Right cardiac atrium (tissue), 5 donors: ENCODE data around the gene MYOM3. TPM values are rescaled to one million over a fixed set of nuclear protein-coding genes. Genes with fewer than 3 reads are reported as not detected.

Source experiments
- ATAC-seq, 2 donors: fragments of 200-7000 bp; cut with Tn5 transposase; one replicate each; pipeline versions ENCODE4 v1.8.0 to v1.9.1; 2020; ENCODE audit warnings: moderate library complexity in 2 of 2, mild to moderate bottlenecking in 1 of 2
- DNase-seq, 3 donors: peaks; one replicate each; pipeline ENCODE4 v3.0.0-alpha.2; 2020
- H3K27ac ChIP-seq: one replicate; pipeline ENCODE4 v1.5.1; 2013; ENCODE audit warnings: mild to moderate bottlenecking, low read length, control low read depth, moderate library complexity
- H3K27me3 ChIP-seq: one replicate; pipeline ENCODE4 v1.6.1; 2013; ENCODE audit not compliant: control insufficient read depth, insufficient read depth
- H3K4me1 ChIP-seq: one replicate; pipeline ENCODE4 v1.6.1; 2013; ENCODE audit warnings: low read length; ENCODE audit not compliant: control insufficient read depth, insufficient read depth
- H3K4me3 ChIP-seq: one replicate; pipeline ENCODE4 v1.5.1; 2013; ENCODE audit warnings: low read length, control low read depth
- H3K9me3 ChIP-seq: one replicate; pipeline ENCODE4 v1.6.1; 2013; ENCODE audit warnings: low read length; ENCODE audit not compliant: control insufficient read depth
- WGBS: extraction: QIAGEN DNeasy Blood & Tissue Kit; methylation state at CpG from one replicate; pipeline ENCODE4 v1.1.7; 2013; 5-methylcytosine and 5-hydroxymethylcytosine counted together
- intact Hi-C, 4 donors: fragments of 100-400 bp; cut with DNase I; formaldehyde crosslinking; loops; one replicate each; pipeline versions ENCODE4 v1.11.0 to v1.14.0; 2022 to 2023
- polyA plus RNA-seq: library from polyadenylated mRNA; stranded (reverse); fragments of 200-250 nt; gene quantifications from one replicate; pipeline ENCODE4 v1.2.3, GENCODE V29; 2013
- total RNA-seq, 4 donors: library from RNA; stranded (reverse); fragmentation: NEBNext Ultra II Directional; extraction: Animal tissue kit (Norgen Biotek cat#: 25700); gene quantifications; one replicate each; pipeline ENCODE4 v1.2.1, GENCODE V29; 2021
- donor health status: healthy with polysubstance abuse.
- donor health status: DM: no; HTN: yes; CAD: no.
- donor health status: DM: no; HTN: no; CAD: no.
- donor health status: DM: no; HTN: yes; CAD: no; lungs with severe emphysema.
- donor health status: DM: yes; HTN: yes; CAD: no.

Gene MYOM3
- total and polyA plus RNA-seq, 5 donors, result 202 to 292 (median 258) TPM

DNA sequence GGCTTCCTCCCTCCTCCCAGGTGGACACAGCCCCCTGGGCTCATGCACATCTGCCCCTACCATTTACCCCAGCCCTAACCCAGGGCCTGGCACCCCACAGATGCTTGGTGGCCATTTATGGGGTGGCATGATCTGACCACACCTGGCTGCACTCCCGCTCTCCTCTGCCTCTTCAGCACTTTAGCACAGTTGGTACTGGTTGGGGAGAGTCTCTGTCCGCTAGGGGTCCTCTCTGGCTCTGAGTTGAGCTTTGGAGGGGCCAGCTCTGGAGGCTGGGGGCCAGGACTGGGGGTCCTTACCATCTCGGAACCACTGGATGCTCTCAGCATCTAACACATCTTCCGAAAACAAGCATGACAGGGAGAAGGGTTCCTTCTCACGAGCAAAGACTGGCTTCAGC is 17.4 kb downstream of the MYOM3 start:
- ATAC-seq, result no peak
- WGBS, result 76% methylated on average over 5 of the region's 5 CpGs
- Histone ChIP-seq H3K27me3 (no peaks in the 10 kb centered on the region), H3K27ac (peak overlapping the region; percentile 14), H3K9me3 (no peaks in the 10 kb centered on the region), H3K4me3 (no peak overlapping the region), H3K4me1 (peaks cover 8% of the 10 kb centered on the region)
- no peak for DNase-seq
- intact Hi-C loops, result no loop called here

DNA sequence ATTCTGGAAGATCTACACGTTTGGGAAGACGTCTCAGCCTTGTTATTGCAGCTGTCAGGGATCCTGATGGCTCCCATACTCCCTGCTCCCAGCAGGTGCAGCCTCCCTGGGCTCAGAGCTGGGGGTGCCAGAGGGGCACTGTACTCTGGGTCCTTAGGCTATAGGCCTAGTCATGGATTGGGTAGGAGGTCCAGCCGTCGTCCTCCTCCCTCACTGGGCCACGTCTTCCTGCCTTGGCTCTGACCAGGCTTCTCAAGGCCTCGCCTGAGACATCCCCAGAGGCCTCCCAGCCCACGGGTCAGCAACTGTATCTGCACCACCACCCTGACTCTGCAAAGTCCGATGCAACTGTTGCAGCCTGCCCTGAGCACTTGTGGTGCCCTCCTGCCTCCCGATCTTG is 18.2 kb downstream of the MYOM3 start:
- WGBS, result 57% methylated on average over 9 of the region's 9 CpGs
- ATAC-seq (no peak), DNase-seq (no peak)
- intact Hi-C loops, result no loop called here
- Histone ChIP-seq H3K27me3 (no peaks in the 10 kb centered on the region), H3K9me3 (no peaks in the 10 kb centered on the region), H3K27ac (no peak overlapping the region), H3K4me3 (no peak overlapping the region), H3K4me1 (peaks cover 8% of the 10 kb centered on the region)

DNA sequence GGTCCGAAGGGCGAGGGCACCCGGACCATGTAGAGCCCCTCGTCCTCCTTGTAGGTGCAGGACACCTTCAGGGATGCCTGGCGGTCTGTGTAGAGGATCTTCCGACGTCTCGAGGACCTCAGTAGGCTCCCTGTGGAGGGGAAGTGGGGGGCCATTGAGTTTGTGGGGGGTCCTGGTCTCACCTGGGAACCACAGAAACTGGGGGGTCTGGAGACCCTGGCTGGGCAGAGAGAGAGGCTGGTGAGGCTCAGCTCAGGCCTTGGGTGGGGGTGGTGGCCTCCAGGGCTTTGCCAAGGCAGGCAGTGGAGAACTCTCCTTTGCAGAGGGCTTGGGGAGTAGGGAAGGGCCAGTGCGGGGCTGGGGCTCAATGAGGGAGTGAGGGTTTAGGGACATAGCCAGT is 19.0 kb downstream of the MYOM3 start:
- H3K9me3 ChIP-seq, result no peaks in the 10 kb centered on the region
- ATAC-seq (no peak), DNase-seq (no peak)
- no peak overlapping the region for H3K4me3 ChIP-seq
- no peak overlapping the region for H3K27ac ChIP-seq
- no peaks in the 10 kb centered on the region for H3K27me3 ChIP-seq
- intact Hi-C loops, result no loop called here
- peaks cover 8% of the 10 kb centered on the region for H3K4me1 ChIP-seq
- WGBS, result 95% methylated on average over 9 of the region's 9 CpGs

DNA sequence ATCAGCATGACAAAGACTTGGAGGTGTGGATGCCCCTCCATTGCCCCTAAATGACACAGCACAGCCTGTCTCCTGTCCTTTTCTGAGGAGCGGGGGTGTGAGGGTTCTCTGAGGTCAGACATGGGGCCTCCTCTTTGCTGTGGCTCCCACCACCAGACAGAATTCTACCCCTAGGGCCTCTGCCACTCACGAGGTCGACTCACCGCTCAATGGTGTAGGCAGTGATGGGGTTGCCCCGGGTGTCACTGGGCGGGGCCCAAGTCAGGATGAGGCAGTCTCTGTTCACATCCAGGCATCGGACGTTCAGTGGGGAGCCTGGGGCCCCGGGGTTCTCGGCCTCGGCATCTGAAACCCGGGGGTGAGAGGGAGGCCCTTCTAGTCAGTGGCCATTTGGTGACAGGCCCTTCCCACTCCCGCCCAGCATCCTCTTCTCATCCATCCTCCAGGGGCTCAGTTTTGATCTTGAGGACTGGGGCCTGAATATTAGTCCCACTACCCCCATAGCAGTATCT is 19.9 kb downstream of the MYOM3 start:
- Histone ChIP-seq H3K4me1 (peaks cover 5% of the 10 kb centered on the region), H3K27me3 (no peaks in the 10 kb centered on the region), H3K9me3 (no peaks in the 10 kb centered on the region), H3K4me3 (no peak overlapping the region), H3K27ac (no peak overlapping the region)
- 82% methylated on average over 13 of the region's 13 CpGs for WGBS
- ATAC-seq (no peak), DNase-seq (no peak)
- intact Hi-C loops, result no loop called here

DNA sequence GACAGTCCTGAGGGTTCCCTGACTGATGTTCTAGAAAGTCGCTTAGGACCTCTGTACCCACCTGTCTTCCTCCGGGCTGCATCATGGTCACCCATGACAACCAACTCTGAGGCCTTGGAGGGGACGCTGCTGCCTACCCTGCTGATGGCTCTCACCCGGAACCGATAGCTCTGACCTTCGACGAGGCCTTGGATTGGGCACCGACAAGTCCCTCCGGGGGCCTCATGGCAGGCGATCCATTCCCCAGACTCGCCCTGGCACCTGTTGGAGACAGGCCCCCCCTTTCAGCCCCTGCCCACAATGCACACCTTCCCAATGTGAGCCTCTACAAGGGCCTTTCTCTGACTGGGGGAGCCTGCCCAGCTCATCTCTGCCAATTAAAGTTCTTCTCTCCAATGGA is 21.2 kb downstream of the MYOM3 start:
- ATAC-seq (peak in 1 of 2 donors; percentile 4), DNase-seq (no peak)
- 90% methylated on average over 11 of the region's 11 CpGs for WGBS

DNA sequence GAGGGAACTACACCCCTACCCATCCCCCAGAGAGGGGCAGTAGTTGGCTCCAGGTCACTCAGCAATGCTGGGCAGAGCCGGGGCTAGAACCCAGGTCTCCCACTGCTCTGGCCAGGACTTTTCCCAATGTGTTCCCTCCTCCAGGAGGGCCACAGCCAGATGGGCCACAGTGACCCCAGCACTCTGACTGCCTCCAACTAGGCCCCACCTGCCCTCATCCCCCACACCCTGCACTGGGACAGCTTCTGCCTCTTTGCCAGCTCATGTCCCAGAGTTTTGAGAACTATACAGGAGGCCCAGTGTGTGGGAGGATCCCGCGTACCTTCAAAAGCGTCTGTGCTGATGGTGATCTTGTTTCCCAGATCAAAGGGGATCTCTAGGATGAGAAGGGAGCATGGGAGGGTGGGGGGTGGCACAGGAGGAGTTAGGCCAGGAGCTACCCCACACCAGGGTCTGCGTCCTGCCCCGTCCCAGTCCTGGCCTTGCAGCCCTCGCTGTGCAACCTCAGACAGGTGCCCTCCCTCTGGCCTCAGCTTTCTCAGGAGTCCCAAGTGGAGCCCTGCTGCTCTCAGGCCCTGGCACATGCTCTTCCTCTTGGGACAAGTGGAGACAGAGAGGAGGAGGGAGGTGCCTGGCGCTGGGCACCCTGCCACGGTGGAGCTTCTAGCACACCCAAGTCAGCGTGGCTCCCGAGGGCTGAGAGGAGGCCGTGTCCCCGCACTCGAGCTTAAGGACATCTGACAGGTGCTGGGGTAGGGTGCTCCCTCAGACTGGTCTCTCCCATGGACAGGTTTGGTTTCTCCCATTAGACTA is 22.0 kb downstream of the MYOM3 start:
- 67% methylated on average over 14 of the region's 14 CpGs for WGBS
- H3K4me1 ChIP-seq, result no peaks in the 10 kb centered on the region

More for the DNA sequence above, 21.2 kb downstream of the MYOM3 start:
- Histone ChIP-seq H3K27ac (peak overlapping the region; percentile 16), H3K9me3 (no peaks in the 10 kb centered on the region), H3K27me3 (no peaks in the 10 kb centered on the region), H3K4me1 (peaks cover 2% of the 10 kb centered on the region), H3K4me3 (no peak overlapping the region)
- intact Hi-C loops, result no loop called here

DNA sequence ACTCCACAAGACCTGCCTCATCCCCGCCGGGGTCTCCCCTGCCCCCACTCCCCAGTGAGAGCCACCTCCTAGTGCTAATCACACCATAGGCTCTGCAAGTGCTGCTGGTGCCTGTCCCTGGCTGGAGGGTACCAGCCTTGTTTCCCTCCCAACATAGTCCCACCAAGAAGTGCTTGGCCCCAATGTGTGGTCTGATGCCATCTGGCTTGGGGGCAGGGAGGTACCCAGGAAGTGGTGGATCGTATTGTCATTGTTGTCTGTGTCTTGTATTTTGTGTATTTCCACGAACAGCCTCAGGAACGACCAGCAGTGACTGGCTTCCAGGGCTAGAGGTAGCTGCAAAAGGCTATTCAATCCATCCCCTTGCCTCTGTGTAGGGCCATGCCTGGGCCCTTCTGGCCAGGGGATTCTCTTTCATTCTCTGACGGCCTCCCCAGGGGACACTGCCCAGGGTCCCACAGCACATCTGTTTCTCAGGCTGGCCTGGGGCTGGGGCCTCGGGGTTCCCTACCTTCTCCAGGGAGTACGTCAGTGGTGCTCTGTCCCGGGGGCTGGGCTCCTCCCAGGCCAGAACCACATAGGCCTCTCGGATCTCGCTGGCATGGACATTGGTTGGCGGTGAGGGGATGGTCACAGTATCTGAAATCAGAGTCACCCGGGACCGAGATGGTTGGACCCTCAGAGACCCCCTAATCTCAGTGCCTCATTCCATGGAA is 22.8 kb downstream of the MYOM3 start:
- H3K27me3 ChIP-seq, result no peaks in the 10 kb centered on the region
- intact Hi-C loops, result no loop called here
- H3K9me3 ChIP-seq, result no peaks in the 10 kb centered on the region
- no peak overlapping the region for H3K4me3 ChIP-seq
- no peaks in the 10 kb centered on the region for H3K4me1 ChIP-seq
- H3K27ac ChIP-seq, result no peak overlapping the region
- no peak for ATAC-seq
- DNase-seq, result no peak
- 77% methylated on average over 14 of the region's 14 CpGs for WGBS

More for the DNA sequence above, 22.0 kb downstream of the MYOM3 start:
- H3K4me3 ChIP-seq, result no peak overlapping the region
- peak; percentile 52 to 86 (median 84) for DNase-seq
- no peaks in the 10 kb centered on the region for H3K27me3 ChIP-seq
- H3K27ac ChIP-seq, result peak overlapping the region; percentile 16
- ATAC-seq, result peak; percentile 47 to 67
- H3K9me3 ChIP-seq, result no peaks in the 10 kb centered on the region
- intact Hi-C loops, result no loop called here

DNA sequence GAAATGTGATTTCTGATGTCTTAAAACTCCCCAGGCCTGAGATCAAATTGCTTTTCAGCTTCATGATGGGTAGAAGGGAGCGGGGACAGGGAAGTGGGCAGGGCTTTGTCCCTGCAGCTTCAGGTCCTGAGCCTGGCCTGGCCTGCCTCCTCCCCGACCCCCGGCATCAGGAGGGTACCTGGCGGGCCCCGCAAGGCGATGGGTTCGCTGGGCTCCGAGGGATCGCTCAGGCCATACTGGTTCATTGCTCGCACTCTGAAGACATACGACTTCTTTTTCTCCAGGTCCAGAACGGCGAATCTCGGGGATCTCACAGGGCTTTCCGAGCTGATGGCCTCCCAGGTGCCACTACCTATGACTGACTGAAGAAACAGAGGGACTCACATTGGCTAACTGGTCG is 25.5 kb downstream of the MYOM3 start:
- ATAC-seq, result no peak
- Histone ChIP-seq H3K27me3 (no peaks in the 10 kb centered on the region), H3K27ac (no peak overlapping the region), H3K4me3 (no peak overlapping the region), H3K9me3 (no peaks in the 10 kb centered on the region), H3K4me1 (no peaks in the 10 kb centered on the region)
- intact Hi-C loops, result no loop called here
- peak in 1 of 3 donors; percentile 9 for DNase-seq
- 94% methylated on average over 16 of the region's 16 CpGs for WGBS

DNA sequence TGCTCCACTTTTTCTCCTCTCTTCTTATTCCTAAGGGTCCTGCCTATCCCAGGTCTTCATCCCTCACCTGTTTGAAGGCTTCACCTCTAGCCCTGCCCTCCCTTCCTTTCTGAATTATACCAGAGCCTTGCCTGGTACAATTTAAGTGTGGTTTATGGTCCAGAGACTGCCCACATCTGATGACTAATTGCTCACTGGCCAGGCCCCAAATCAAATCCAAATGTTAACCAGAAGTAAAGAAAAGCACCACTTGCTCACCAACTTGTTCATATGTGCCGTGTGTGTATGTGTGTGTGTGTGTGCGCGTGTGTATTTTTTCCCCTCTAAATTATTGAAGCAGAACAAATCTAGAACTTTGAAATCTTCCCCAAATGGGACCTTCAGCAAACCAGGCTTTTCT is 26.4 kb downstream of the MYOM3 start:
- no peaks in the 10 kb centered on the region for H3K9me3 ChIP-seq
- WGBS, result 63% methylated on average over 3 of the region's 3 CpGs
- ATAC-seq (no peak), DNase-seq (no peak)
- intact Hi-C loops, result no loop called here
- H3K27me3 ChIP-seq, result no peaks in the 10 kb centered on the region
- H3K4me3 ChIP-seq, result no peak overlapping the region
- no peak overlapping the region for H3K27ac ChIP-seq
- H3K4me1 ChIP-seq, result no peaks in the 10 kb centered on the region

DNA sequence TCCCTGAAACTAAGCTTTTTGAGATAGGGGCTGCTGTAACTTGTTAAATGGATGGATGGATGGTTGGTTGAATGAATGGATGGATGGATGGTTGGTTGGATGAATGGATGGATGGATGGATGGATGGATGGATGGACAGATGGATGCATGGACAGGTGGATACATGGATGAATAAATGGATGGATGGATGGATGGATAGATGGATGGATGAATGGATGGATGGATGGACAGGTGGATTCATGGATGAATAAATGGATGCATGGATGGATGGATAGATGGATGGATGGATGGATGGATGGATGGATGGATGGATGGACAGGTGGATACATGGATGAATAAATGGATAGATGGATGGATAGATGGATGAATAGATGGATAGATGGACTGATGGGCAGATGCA is 26.9 kb downstream of the MYOM3 start:
- H3K4me1 ChIP-seq, result no peaks in the 10 kb centered on the region
- intact Hi-C loops, result no loop called here

DNA sequence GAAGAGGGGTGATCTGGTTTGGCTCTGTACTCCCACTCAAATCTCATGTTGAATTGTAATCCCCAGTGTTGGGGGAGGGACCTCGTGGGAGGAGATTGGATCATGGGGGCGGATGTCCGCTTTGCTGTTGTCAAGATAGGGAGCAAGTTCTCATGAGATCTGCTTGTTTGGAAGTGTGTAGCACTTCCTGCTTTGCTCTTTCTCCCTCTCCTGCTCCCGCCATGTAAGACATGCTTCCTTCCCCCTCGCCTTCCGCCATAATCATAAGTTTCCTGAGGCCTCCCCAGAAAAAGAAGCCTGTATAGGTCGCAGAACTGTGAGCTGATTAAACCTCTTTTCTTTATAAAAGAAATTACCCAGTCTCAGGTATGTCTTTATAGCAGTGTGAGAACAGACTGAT is 27.9 kb downstream of the MYOM3 start:
- ATAC-seq, result no peak
- peak in 1 of 3 donors; percentile 6 for DNase-seq
- 58% methylated on average over 7 of the region's 7 CpGs for WGBS
- Histone ChIP-seq H3K27ac (no peak overlapping the region), H3K4me1 (peaks cover 3% of the 10 kb centered on the region), H3K9me3 (no peaks in the 10 kb centered on the region), H3K27me3 (no peaks in the 10 kb centered on the region), H3K4me3 (no peak overlapping the region)
- intact Hi-C loops, result no loop called here

More for the DNA sequence above, 26.9 kb downstream of the MYOM3 start:
- DNase-seq (no peak), ATAC-seq (no peak)
- no peak overlapping the region for H3K4me3 ChIP-seq
- H3K27me3 ChIP-seq, result no peaks in the 10 kb centered on the region
- H3K27ac ChIP-seq, result no peak overlapping the region
- no peaks in the 10 kb centered on the region for H3K9me3 ChIP-seq
